HepG2 (cell line): ENCODE data around the gene MTHFD2. TPM values are rescaled to one million over a fixed set of nuclear protein-coding genes. Genes with fewer than 3 reads are reported as not detected.

Experiments
- BCLAF1 ChIP-seq: fragments of 450-650 bp; IDR thresholded peaks from 2 replicates; pipeline ENCODE4 v1.6.1; 2017; ENCODE audit warnings: mild to moderate bottlenecking
- CC2D1A ChIP-seq: sonication (generic); formaldehyde crosslinking; IDR thresholded peaks from 2 replicates; pipeline ENCODE4 v1.8.1; 2023; ENCODE audit warnings: mild to moderate bottlenecking, missing genetic modification reagents
- GTF2F1 ChIP-seq: fragments of 150-350 bp; IDR thresholded peaks from 2 replicates; pipeline ENCODE4 v1.6.1; 2014; ENCODE audit warnings: low read length
- IRF9 ChIP-seq: sonication (generic); formaldehyde crosslinking; IDR thresholded peaks from 2 replicates; pipeline ENCODE4 v1.8.0; 2022; ENCODE audit warnings: missing genetic modification reagents, mild to moderate bottlenecking, borderline replicate concordance
- PHB2 ChIP-seq: fragments of 450-650 bp; IDR thresholded peaks from 2 replicates; pipeline ENCODE4 v1.6.1; 2018; ENCODE audit not compliant: partially characterized antibody
- SOX13 ChIP-seq, 3 experiments: fragments of 450-650 bp in 1 of 3; sonication (generic) in 1 of 3; formaldehyde crosslinking in 1 of 3; IDR thresholded peaks in 2 of 3; conservative IDR thresholded peaks in 1 of 3; 2 replicates each; pipeline versions ENCODE4 v1.5.0 to v1.6.1; 2016 to 2020; ENCODE audit warnings: antibody characterized with exemption in 1 of 3, mild to moderate bottlenecking in 1 of 3, missing compliant biosample characterization in 1 of 3, missing genetic modification reagents in 1 of 3, moderate library complexity in 1 of 3
- SPEN ChIP-seq: sonication (generic); formaldehyde crosslinking; IDR thresholded peaks from 2 replicates; pipeline ENCODE4 v1.5.1; 2020; ENCODE audit warnings: low read depth, mild to moderate bottlenecking, missing genetic modification reagents
- TAF15 ChIP-seq: fragments of 200-400 bp; formaldehyde crosslinking; IDR thresholded peaks from one replicate; pipeline ENCODE4 v1.6.1; 2018; ENCODE audit warnings: mild to moderate bottlenecking, low read depth, low read length; ENCODE audit not compliant: poor library complexity, severe bottlenecking
- TFDP2 ChIP-seq: sonication (generic); formaldehyde crosslinking; IDR thresholded peaks from 2 replicates; pipeline ENCODE4 v1.4.0; 2020; ENCODE audit warnings: missing genetic modification reagents
- TRIM24 ChIP-seq: sonication (generic); formaldehyde crosslinking; IDR thresholded peaks from 2 replicates; pipeline ENCODE4 v1.8.0; 2022; ENCODE audit warnings: mild to moderate bottlenecking, missing genetic modification reagents
- ZBTB25 ChIP-seq: IDR thresholded peaks from 2 replicates; pipeline ENCODE4 v1.6.1; 2018; ENCODE audit warnings: missing genetic modification reagents
- ZGPAT ChIP-seq: IDR thresholded peaks from 2 replicates; pipeline ENCODE4 v1.6.1; 2016; ENCODE audit warnings: mild to moderate bottlenecking
- ZNF687 ChIP-seq: sonication (generic); formaldehyde crosslinking; IDR thresholded peaks from 2 replicates; pipeline ENCODE4 v1.5.1; 2020; ENCODE audit warnings: mild to moderate bottlenecking, missing genetic modification reagents, moderate library complexity
- ZNF747 ChIP-seq: sonication (generic); formaldehyde crosslinking; IDR thresholded peaks from 2 replicates; pipeline ENCODE4 v1.8.1; 2023; ENCODE audit warnings: missing genetic modification reagents, mild to moderate bottlenecking, borderline replicate concordance
- ZNF768 ChIP-seq: sonication (generic); formaldehyde crosslinking; IDR thresholded peaks from 2 replicates; pipeline ENCODE4 v1.4.0; 2020; ENCODE audit warnings: missing genetic modification reagents
- polyA plus RNA-seq, 8 experiments: library from polyadenylated mRNA; depleted of rRNA in 3 of 8; stranded (reverse) in 7 of 8; unstranded in 1 of 8; fragments of >200 nt; fragmentation: Illumina TruSeq in 4 of 8; extraction: Trizol in 4 of 8; gene quantifications; 2 replicates each; pipeline versions ENCODE4 v1.2.1 to v1.2.3, GENCODE V29; 2011 to 2016; ENCODE audit warnings: low read depth in 4 of 8, missing spikeins in 1 of 8, mixed read lengths in 1 of 8; ENCODE audit not compliant: insufficient read depth in 1 of 8
- total RNA-seq, 5 experiments: library from RNA; depleted of rRNA; stranded (reverse); fragments of >200 nt; fragmentation: Illumina TruSeq; extraction: Trizol; gene quantifications; 2 replicates each; pipeline ENCODE4 v1.2.3, GENCODE V29; 2016; ENCODE audit warnings: low read depth in 1 of 5

Gene MTHFD2
- total and polyA plus RNA-seq, 2 of the 13 experiments (the other 11 are each of a cell fraction or from before 2014, with no cell fraction given) = 188 to 269 TPM

- TF ChIP-seq ZNF687 (CRISPR knock-in tag) (peak; percentile 97), IRF9 (CRISPR knock-in tag) (peak; percentile 83; the same call in 1 of the 2 replicates), GTF2F1 (peak; percentile 97), BCLAF1 (no peak), SPEN (CRISPR knock-in tag) (peak; percentile 65; the same call in 1 of the 2 replicates), TRIM24 (CRISPR knock-in tag) (no peak), ZNF747 (CRISPR knock-in tag) (peak; percentile 76; the same call in 1 of the 2 replicates), TFDP2 (peak; percentile 95), SOX13 (IDR thresholded peaks at IDR 0.05) (no peak), SOX13 (CRISPR knock-in tag; conservative IDR thresholded peaks at IDR 0.05 in 1 of 2, IDR thresholded peaks at IDR 0.05 in 1 of 2) (peak in 1 of 2 experiments; percentile 47; a peak in 2 of 4 replicates), ZBTB25 (CRISPR knock-in tag) (peak; percentile 74), PHB2 (no peak), ZGPAT (CRISPR knock-in tag) (peak; percentile 89), CC2D1A (CRISPR knock-in tag) (no peak), TAF15 (peak; percentile 68), ZNF768 (peak; percentile 84; the same call in 1 of the 2 replicates)
Measured at GRCh38 chr2:74198461-74199274, at the start of gene MTHFD2 (continued).
